ENCODE measurements around the gene CPSF3.

DNA sequence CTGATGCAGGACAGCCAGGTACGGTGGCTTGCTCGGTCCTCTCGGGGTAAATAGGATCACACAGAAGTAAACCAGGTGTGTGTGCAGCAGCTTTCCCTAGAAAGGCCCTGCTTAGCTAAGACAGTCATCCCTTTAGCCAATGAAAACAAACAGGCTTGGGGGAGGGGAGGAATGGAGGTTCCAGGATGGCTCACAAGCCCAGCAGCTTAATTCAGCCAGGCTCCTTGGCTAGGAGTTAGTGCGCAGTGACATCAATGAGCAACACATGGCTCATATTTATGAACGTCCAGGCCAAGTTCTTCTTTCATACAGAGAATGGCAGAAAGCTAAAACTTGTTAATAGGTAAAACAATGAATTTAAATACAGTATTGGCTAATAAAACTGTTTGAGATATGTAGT, 61.1 kb downstream of the CPSF3 start:
- TF ChIP-seq CTCF (IDR thresholded peaks at IDR 0.05; ENCODE audit: low read depth, low read length, poor library complexity, severe bottlenecking): no peak
- no peak for TF ChIP-seq EZH2phosphoT487 (IDR thresholded peaks at IDR 0.05; ENCODE audit: borderline replicate concordance, low read length)
